CD4-positive, alpha-beta T cell treated with Interleukin-2 at 100 ng/mL for 4 hours (primary cell): ENCODE results near the gene CCDC88C.

Source experiments
- DNase-seq: peaks from one replicate; pipeline ENCODE4 v3.0.0-alpha.2; 2020; ENCODE audit warnings: low spot score

CCDC88C gene

DNA sequence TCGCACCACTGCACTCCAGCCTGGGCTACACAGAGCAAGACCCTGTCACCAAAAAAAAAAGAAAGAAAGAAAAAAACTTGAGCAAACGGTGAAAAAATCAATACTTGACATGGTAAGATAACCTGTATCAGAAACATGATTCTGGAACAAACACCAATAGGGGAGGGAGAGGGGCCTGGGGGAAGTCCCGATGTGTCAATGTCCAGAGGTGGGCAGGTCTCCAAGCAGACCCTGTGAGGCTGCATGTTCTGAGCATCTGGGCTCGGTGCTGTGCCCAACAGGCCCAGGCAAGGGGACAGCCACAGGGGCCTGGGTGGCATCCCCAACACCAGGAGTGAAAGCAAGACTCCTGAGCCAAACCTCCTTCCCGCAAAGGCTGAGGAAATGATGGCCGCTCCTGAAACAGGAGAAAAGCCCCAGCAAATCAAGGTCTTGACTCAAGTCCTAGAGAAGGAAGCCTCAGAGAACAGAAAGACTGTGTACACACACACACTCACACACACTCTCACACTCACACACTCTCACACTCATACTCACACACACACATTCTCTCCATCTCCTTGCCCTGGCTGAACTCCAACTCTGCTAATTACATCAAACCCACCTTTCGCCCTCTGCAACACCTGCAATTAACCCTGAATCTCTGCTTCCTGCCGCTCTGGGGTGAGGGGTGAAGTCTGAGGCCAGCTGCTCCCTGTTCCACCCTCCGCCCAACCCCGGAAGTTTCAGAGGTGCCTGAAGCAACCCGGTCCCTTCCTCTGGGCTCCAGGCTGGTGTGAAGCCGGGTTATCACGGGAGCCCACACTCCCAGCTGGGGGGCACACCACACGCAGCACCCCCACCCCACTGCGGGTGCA, 20.4 kb downstream of the CCDC88C start:
- DNase-seq: peak; percentile 54

DNA sequence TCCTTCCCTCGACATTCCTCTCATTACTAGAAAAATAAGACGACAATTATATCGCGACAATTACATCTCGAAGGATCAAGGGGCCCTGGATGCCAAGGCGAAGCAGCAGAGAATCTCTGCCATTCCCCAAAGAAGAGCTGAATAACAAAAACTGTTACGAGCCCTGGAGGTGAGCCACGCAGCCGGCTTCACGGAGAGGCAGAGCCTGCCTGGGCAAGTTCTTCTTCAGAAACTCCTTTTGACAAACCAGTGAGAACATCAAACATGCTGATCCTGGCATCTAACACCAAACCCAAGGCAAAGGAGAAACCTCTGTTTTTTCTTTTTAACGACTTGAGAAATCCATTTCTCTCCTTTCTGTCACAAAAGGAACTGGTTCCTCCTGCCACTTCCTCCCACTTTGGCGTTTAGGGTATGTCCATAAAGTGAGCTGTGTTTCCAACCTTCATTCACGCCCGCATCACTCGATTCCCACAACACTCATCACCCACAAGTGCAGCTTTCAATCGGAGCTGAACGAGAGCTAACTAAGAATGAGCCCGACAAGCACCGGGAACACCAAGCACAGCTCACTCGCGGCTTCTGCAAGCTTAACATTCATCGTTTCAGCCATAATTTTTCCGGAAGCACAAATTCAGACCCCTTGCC, 21.5 kb downstream of the CCDC88C start:
- DNase-seq: no peak

DNA sequence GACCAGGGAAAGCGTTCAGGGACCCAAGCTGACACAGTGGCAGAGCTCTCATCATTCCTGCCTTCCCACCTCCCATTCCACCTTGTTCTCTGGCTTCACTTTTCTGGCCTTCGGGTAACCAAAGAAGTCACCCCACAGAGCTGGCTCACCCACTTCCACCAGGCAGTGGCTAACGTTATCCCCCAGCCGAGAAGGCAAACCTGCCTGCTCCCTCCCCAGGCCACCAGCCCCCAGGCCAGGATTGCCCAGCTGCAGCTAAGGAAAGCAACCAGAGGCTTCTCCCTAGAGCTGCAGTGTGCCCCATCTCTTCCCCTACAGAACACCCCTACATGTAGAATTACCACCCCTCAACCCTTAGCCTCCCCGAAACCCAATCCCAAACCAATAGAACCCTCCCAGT, 22.2 kb downstream of the CCDC88C start:
- no peak for DNase-seq

DNA sequence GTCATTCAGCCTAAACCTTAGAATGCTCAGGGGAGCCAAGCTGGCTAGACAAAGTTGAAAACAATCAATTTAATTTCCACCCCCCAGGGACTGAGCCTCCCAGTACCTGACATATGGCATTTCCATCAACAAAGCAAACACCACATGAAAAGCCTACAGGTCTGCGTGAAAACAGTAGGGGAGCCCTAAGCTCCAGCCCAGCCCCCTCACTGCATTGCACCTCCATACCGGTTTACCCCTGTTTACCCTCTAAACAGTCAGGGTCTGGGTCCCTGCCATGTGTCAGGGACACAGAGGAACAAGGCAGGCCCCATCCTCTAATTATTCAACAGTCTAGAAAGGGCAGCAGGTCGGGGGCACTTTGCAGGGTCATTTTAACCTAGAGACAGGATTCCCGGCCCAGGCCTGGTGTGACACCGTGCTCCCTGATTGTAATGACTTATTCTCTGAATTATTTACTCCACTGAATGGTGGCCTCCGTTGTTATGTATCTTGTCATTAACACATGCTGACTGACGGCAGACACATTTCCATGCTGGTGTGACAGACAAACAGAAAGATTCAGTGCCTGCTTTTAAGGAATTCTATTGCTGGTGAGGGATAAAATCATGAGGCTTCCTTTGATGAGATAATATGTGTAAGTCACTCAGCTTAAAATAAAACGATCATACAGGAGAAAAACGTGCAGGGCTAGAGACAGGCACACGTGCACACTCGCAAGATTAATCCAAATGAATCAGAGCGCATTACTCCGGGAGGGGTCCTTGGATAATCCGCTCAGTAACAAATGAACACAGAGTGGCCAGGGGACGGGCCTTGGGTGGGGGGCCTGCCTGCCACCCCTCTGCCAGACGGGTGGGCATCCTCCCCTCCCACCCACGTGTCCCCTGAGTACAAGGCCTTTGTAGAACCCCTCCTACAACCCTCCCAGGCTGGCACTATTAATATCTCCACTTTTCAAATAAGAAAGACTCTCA, 23.2 kb downstream of the CCDC88C start:
- DNase-seq: no peak

DNA sequence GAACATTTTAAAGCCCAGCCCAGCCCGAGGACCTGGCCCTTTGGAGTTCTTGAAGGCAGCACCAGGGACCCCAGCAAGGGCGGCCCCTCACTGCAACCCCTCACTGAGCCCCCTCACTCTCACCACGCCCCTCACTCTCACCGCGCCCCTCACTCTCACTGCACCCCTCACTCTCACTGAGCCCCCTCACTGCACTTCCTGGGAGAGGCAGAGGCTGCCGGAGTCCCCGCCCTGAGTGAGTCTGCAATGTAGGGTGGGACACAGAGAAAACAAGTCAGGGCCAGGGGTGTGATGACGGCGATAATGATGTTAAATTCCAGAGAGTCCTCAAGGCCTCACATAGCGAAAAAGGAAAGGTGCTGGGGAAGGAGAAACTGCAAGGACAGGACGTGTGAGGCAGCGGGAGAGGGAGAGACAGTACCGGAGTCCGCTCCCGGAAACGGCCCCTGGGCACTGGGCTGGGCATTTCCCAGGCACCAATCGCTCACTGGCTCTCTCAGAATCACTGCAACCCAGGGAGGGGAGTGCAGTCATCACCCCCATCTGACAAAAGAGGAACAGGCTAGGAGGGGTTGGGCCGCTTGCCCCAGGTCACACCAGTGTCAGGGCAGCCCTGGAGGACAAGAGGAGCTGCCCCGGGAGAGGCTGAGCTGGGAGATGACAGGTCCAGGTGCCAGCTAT, 24.9 kb downstream of the CCDC88C start:
- DNase-seq: no peak

DNA sequence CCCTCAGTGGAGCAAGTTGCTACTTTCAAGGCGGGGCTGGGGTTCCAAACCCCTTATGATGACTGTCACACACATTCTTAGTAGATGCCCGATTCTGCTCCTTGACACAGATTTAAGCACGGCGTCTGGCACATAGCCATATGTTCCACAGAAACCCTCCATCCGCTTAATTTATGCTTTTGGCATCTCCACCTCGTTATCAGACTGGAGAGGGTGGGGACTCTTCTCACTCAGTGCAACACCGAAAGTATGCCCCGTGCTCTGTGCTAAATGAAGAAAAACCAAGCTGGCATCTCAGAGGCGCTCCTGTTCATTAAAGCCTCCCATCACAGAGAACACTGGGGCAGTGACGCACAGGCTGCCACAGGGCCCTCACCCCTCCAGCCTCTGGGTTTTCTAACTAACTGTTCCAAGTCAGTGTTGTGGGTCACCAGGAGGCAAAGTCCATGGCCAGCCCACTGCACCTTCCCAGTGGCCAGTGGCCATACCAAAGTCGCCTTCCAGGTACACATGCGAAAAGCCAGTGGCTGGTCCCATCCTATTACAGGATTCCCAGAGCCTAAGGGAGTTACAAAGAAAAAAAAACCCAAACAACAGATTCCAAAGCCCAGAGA, 27.3 kb downstream of the CCDC88C start:
- no peak for DNase-seq

DNA sequence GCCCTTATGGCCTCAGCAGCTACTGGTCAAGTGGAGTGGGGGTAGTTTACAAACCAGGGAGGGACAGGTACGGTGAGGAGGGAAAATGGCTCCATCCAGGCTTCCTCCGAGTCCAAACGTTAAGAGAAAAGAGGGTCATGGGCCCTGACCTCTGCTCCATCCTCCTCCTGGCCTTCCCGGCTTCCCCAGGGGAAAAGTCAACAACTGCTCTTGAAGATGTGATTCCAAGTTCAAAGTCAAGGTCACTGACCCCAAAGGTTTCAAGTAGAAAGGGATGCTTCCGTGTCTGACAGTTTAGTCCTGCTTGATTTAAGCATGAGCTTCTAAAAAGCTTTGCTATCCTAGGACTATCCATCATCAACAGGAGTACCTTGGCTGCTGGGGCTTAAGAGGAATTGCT, 28.5 kb downstream of the CCDC88C start:
- no peak for DNase-seq

DNA sequence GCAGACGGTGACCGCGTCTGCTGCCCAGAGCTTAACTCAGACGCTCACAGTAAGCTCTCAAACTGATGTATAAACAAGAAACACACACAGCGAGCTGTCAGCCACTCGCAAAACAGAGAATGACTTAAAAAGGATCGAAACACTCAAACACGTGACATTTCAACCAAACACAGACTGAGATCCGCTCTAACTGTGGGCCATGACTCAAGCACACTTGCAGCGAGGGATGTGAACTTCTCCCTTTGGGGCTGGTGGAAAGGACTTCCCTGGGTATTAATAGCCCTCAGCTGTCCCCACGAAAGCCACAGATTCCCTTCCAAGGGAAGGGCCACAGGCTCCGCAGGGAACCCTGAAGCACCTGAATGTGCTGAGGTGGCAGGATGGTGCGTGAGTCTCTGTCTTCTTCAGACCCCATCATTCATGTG, 29.1 kb downstream of the CCDC88C start:
- DNase-seq: peak; percentile 72

DNA sequence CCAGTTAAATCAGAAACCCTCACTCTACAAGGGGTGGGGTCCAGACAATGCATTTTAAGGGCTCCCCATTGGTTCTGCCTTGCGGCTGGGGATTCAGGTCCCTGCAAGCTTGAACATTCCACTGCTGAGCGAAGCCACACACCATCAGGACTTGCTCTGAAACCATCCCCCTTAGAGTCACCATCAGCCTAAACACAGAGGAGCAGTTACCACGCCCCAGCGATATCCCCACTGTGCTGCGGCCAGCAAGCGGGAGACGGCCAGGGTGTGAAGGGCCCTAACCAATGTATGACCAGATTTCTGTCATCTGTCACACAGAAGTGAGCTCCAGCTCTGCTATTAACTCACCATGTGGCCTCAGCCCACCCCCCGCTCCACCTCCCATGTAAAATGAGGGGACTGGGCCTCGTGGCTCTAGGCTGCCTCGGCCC, 29.7 kb downstream of the CCDC88C start:
- no peak for DNase-seq

DNA sequence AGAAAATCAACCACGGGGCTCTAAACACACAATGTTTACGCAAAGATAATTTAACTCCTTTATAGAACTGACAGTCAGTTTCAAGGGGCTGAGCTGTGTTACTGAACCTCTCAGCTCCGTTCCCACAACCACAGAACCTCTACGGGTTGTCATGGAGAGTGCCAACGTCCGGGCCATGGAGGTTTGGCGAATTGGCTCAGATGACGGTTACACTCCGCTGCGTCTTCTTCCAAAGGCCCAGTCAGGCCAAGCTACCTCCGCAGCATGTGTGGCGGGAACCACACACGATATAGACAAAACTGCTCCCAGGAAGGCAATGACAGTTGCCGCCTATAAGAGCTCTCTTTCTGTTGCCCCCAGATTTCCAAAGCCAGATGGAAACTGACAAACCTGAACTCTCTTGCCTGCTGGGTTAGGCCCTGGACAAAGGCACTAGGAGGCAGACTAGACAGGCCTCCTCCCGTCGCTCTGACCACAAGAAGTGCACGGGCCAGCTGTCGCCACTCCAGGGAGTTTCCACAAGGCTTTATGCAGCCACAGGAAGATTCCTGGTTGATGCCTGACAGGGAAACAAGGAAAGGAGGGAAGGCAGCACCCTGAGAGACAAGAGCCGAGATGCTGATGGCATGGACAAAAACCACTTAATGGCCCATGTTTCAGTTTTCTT, 30.3 kb downstream of the CCDC88C start:
- DNase-seq: no peak

DNA sequence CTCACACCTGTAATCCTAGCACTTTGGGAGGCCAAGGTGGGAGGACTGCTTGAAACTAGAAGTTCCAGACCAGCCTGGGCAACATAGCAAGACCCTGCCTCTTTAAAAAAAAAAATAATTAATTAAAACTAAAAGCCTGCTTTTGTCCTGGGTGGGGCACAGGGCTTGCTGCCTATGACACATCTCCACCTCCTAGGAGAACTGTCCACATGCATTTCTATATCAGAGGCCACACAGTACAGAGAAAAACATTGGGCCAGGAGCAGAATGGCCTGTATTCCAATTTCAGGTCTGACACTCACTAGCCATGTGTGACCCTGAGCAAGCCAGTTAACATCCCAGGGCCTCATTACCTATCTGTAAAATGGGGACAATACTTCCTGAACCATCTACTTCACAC, 31.9 kb downstream of the CCDC88C start:
- no peak for DNase-seq

DNA sequence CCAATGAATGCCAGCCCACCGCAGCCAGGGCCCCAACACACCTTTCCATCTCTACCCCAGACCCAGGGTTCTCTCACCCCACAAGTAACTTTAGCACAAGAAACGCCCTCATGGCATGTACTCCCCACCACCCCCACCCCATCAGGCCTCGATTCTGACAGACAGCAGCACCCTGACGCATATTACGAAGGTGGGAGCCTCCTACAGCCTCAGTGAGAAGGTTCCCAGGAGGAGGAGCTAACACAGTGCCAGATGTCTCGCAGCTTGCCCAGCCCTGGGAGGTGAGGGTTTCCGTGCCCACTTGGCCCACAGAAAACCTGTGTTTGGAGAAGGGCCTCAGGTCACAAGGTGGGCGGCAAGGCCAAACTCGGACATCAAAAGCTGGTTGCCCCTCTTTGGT, 32.4 kb downstream of the CCDC88C start:
- no peak for DNase-seq

DNA sequence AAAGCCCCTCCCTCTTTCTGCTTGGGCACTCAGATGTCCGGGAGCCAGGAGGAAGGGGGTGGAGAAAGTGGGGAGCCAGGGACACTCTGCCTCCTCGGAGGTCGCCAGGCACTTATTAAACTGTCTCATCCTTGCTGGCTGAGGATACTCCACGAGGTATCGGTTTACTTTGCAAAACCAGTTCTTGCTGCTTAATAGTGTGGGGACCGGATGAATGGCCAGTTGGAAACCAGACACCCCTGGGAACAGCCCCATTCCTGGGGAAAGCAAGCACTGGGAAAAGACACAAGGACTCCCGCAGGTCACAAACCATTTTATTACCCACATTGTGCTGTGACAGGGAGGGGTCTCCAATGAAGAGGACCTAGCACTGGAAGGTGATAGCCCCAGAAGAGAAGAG, 34.2 kb downstream of the CCDC88C start:
- no peak for DNase-seq

DNA sequence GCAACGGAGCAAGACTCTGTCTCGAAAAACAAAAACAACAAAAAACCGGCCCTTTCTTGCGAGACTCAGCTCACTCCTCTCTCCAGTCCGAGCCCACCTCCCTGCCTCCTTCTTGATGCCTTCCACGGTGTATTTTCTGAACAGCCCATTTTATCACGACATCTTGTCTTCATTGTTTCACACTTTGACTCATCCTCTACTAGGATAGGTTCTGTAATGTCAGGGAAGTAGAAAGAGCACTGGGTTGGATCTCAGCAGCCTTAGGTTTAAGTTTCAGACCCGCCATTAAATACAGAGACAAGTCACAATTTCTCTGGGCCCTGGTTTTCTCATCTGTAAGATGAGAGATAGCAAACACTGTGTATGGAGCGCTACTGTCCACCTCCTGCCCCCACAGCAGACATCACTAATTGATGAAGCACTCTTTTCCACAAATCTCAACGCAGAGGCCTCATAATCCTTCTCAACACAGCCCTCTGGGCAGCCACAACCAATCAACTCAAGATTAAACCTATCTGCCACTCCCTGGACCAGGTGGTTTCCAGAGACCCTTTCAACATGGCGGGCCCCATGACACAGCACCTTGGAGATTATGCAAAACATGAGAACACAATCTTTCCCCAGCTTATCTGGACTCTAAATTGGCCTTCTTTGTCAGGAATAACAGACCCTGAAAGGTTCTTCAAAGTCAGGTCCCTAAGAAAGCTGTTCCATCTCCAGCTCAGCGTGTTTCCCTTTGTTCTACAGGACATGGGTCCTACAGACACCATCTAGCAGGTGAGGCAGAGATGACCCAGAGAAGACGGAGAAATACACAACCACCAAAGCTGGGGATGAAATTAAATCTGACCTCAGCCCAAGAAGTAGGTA, 35.6 kb downstream of the CCDC88C start:
- no peak for DNase-seq

DNA sequence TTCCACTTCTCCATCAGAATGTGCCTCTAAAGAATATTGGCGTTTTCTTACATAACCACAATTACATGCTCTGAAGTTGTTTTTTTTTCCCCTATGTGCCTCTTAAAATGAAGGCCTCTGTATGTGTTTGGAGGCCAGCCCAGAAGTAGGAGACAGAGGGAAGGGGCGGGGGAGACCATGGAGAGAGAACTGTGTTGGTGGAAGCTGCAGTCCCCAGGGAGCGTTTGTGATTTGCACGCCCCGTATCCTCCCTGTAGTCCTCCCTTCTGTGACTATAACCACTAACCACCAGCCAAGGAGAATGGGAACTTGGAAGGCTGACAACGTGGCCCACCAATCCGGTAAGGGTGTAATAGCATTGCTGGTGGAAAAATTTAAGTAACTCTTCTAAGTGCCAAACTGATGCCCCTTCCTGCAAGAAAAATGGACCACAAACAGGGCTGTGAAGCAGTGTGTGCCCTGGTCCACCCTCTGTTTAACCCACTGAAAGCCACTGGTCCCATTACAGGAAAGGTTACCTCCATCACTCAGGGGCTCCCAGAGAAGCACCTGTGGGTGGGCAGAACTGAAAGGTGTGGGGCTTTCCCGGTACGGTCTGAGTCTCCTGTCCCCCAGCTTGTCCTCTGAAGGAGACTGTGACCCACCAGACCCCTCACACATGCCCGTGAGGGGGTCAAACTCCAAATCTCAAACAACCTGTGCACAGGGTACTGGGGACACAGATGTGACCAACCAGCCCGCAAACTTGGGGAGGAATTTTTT, 36.8 kb downstream of the CCDC88C start:
- no peak for DNase-seq

DNA sequence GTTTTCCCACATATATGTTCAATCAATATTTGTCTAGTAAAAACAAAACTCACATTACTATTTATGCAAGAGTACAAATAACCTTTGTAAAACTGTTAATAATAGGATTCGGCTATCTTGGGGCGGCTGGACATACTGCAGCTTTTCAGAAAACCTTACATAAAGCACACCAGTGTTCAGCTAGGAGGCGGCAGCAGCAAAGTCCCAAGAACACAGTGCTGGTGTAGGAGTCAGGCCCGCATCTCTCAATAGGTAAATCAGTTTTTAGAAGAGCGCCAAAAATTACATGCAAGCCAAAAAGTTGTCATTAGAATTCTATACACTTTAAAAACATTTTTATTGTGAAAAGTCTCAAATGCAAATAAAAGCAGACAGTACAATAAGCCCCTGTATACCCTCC, 37.5 kb downstream of the CCDC88C start:
- no peak for DNase-seq

DNA sequence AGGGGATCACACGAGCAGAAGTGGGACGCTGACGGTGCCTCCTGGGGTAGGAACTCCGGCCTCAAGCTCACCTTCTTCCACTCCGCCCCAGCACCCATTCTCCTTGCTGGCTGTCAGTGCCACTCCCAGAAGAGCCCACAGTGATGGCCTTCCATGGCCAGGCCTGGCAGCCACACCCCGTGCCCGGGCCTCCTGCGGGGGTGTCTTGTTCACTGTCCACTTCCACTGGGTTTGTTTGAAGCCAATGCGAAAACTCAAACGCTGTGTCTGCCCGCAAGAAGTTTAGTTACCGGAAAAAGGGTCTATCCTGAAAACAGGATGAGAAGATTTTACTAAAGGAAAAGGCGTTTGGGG, 38.1 kb downstream of the CCDC88C start:
- no peak for DNase-seq

DNA sequence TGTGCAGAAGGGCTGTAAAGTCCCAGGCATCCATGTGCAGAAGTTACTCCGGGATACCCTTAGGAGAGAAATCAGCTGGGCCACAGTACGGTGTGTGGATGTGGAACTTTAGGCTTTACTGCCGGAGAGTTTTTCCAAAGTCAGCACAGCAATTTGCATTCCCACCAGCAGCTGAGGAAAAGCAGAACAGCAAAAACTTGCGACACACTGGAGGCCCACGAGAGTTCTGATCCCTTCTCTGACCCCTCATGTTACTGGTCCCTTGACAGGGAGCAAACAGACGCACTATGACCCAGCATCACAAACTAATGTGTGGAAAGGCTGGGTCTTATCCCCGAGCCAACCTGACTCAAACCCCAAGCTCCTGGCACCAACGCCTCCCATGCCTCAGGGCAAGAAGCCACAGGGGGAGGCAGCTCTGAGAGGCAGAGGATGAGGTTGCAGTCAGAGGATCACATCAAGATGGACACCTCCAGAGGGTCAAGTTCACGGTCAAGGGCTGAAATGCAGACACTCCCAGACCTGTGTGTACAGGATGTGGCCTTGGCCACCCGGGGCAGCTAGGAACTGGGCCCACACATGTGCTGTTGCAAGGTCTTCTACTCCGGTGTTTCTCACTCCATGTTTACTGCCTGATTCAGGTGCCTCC, 38.6 kb downstream of the CCDC88C start:
- no peak for DNase-seq
